ENCODE results near the gene CAMSAP3.

Gene CAMSAP3

GRCh38 chr19:7614859-7615741 lies 19.4 kb downstream of the CAMSAP3 start:
- DNase-seq: no peak

- DNase-seq: no peak
Measured at GRCh38 chr19:7617172-7617571, 21.5 kb downstream of the CAMSAP3 start.

- peak in 1 of 2 donors; percentile 37 for DNase-seq
Measured at GRCh38 chr19:7617735-7618134, 22.1 kb downstream of the CAMSAP3 start.

- no peak for DNase-seq
Measured at GRCh38 chr19:7618348-7618747, 22.7 kb downstream of the CAMSAP3 start.

- no peak for DNase-seq
Measured at GRCh38 chr19:7618771-7619510, 23.3 kb downstream of the CAMSAP3 start.

GRCh38 chr19:7619671-7620441 lies 24.2 kb downstream of the CAMSAP3 start:
- no peak for DNase-seq

GRCh38 chr19:7620442-7621412 lies 25.1 kb downstream of the CAMSAP3 start:
- no peak for DNase-seq

GRCh38 chr19:7622933-7623685 lies 27.4 kb downstream of the CAMSAP3 start:
- no peak for DNase-seq

GRCh38 chr19:7623725-7624603 lies 28.3 kb downstream of the CAMSAP3 start:
- DNase-seq: no peak

GRCh38 chr19:7624810-7625209 lies 29.1 kb downstream of the CAMSAP3 start:
- DNase-seq: no peak

- no peak for DNase-seq
Measured at GRCh38 chr19:7625763-7626372, 30.2 kb downstream of the CAMSAP3 start.

- DNase-seq: no peak
Measured at GRCh38 chr19:7627166-7627565, 31.5 kb downstream of the CAMSAP3 start.

GRCh38 chr19:7628589-7629311 lies 33.1 kb downstream of the CAMSAP3 start:
- DNase-seq: no peak

GRCh38 chr19:7629347-7630054 lies 33.8 kb downstream of the CAMSAP3 start, which contains the start of the genes PET100 and XAB2:
Gene PET100 (plus strand): TSS chr19:7629793. CDS start chr19:7629834, 41 bp downstream.
Gene XAB2 (minus strand): TSS chr19:7629545. CDS start chr19:7629527, 18 bp downstream.
- peak; percentile 99 for DNase-seq

- no peak for DNase-seq
Measured at GRCh38 chr19:7631577-7631976, 35.9 kb downstream of the CAMSAP3 start.

- DNase-seq: no peak
Measured at GRCh38 chr19:7632340-7633203, 36.9 kb downstream of the CAMSAP3 start.

GRCh38 chr19:7633698-7634097 lies 38.0 kb downstream of the CAMSAP3 start, which contains the start of gene PCP2:
Gene PCP2 (minus strand): TSS chr19:7633719. CDS start chr19:7633457, 262 bp downstream.
- DNase-seq: no peak

All from inflammatory macrophage (primary cell).